HG03442 (cell line): ENCODE results near the gene DHFR.
"Not testable (repeated sequence)": the region's sequence is repeated elsewhere in the genome, so short reads cannot be mapped to it uniquely, and the experiment has no call there.

Experiments
- ATAC-seq: cut with Tn5 transposase; IDR thresholded peaks from one replicate; pipeline ENCODE4 v1.9.1; 2021; ENCODE audit warnings: mild to moderate bottlenecking, moderate library complexity; ENCODE audit not compliant: unreplicated experiment

Gene DHFR

DNA sequence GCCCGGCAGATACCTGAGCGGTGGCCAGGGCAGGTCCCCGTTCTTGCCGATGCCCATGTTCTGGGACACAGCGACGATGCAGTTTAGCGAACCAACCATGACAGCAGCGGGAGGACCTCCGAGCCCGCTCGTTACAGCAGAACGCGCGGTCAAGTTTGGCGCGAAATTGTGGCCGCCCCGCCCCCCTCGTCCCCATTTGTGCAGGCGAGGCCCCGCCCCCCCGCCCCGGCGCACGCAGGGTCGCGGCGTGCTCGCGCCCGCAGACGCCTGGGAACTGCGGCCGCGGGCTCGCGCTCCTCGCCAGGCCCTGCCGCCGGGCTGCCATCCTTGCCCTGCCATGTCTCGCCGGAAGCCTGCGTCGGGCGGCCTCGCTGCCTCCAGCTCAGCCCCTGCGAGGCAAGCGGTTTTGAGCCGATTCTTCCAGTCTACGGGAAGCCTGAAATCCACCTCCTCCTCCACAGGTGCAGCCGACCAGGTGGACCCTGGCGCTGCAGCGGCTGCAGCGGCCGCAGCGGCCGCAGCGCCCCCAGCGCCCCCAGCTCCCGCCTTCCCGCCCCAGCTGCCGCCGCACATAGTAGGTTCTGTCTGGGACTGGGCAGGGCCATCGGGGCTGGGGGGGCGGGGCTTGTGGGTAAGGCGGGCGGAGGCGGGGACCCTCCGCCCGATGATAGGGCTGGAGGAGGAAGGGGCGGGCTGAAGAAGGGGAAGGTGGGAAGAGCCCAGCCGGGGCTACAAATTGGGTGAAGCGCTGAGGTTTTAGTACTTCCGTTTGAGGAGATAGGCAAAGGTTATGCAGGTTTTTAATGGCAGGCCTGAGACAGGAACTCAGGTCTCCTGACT is at the start of gene DHFR, which contains the start of gene MSH3:
TSS of gene DHFR (minus strand) at position 593 of the 840 bp plus-strand sequence. CDS start at position 99, 494 bp downstream.
TSS of gene MSH3 (plus strand) at position 262 of the 840 bp plus-strand sequence. CDS start at position 338, 76 bp downstream.
- peak; percentile 25 for ATAC-seq

DNA sequence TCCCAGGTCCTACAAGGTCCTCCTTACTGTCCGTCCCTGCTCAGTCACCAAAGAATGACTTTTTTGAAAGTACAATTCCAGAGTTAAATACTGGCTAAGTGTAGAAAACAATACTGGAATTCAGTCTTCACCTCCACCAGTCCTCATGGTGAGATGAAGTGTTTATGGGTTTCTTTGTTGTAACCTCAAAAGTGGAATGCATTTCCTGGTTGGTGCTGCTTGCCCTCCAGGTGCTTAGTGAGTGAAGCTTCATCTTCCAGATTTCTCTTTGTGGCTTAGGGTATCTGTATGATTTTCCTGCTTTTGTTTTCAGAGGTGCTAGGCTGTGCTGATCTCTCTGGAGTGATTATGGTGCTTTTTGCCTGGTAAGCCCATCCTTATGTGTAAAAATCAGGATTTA is 49.4 kb upstream of the DHFR start:
- no peak for ATAC-seq

DNA sequence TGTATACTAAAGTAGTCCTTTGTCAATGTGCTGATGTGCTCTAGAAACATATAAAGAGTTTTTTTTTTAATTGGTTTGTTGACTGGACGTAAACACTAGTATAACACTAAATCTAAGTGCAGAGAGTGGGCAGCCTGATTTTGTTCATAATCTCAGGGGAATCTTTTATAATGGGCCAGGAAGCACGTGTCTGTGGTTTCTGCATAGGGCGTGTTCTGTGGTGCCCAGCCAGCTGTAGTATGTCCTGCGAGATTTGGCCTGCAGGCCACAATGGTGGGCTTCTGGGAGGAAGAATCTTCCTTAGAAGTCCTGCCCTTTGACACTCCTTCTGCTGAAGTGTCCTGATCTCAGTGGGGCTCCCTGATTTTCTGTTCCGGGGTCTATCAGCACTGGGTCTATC is 49.0 kb upstream of the DHFR start:
- no peak for ATAC-seq

DNA sequence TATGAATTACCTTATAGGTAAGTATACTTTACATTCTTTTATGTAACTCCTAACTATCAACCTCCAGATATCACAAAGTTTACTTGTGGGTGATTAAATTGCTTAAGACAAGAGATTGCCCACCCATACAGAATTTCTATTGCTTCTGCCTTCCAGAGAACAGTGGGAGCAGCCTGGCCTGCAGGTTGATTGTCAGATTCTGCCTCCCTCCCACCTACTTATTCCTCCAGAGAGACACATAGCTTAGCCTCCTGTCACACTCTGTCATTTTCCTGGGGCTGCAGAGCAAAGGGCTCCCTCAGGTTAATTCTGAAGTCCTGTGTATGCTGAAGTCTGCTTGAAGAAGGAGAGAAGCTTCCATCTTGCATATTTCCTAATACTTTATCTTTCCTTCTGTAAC is 48.5 kb upstream of the DHFR start:
- no peak for ATAC-seq

DNA sequence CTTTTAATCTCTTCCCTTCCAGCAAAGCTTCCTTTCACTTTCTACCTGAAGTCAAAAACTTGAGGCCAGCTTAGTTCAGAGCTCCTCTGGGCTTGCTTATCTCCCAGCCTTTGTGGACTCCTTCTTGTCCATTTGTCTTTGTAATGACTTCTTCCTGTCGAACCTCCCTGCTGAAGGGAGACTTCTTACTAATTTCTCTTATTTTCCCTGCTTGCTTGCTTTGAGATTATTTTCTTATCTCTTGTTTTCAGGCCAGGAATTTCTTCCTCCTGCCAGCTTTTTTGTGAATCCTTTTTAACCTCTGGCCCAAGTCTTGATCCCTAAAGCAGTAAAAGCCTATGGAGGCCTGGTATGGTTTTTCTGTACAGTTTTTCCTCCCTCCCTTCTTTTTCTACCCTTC is 46.8 kb upstream of the DHFR start:
- no peak for ATAC-seq

DNA sequence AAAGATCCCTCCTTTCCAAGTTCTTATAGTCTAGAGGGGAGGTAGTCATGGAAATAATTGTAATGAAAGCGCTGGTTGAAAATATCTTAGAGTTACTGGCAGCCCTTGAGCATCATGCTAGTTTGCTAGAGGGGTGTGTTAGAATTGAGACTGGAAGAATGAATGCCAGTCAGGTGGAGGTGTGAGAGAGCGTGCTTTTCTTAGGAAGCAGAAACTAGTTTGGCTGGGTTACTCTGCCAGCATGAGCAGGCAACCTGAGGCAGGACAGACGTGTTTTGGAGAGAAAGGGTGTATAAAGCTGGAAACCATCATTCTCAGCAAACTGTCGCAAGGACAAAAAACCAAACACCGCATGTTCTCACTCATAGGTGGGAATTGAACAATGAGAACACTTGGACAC is 43.6 kb upstream of the DHFR start:
- no peak for ATAC-seq

DNA sequence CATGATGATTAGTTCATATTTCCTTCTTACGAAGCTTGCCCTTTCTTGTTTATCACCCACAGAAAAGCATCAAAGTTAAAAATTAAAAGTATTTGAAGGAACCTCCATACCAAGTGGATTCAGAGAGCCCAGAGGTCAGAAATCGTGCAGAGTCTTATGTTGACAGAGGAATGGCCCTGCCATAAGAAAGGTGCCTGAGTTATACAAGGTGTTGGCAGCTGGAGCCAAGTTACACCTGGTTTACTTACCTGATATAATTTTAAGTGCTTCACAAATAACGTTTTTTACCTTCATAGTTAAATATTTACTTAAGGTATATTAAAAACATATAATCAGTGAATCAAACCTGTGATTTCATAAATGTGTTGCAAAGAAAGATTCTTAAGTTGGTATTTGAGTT is 42.3 kb upstream of the DHFR start:
- ATAC-seq: no peak

DNA sequence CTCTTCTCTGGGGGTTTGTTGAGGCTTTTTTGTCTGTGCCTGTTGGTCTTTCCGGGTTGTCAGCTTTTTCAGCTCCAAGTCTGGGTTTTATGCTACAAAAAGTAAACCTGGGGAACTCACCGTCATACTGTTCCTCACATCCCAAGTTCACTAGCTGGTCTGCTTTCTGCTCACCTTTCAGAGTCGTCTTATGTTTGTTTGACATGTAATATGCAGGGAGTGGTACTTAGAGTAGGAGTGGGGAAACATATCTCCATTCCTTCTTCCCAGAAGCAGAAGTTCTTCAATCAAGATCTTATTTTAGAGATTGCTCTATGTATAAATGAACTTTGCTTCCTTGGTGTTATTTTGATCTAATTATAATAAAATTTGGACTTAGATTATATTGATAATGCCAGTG is 41.7 kb upstream of the DHFR start:
- no peak for ATAC-seq

DNA sequence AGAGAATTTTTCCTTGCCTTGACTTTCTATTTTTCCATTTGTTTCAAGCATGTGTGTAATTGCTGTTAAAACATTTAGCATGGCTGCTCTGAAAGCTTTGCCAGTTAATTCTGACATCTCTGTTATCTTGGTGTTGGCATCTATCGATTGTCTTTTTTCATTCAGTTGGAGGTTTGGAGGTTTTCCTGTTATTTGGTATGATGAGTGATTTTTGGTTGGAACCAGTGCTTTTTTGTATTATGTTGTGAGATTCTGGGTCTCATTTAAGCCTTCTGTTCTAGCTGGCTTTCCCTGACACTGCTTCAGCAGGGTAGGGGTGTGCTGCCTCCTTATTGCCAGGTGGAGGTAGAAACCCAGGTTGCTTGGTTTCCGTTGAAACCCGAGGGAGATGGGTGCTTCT is 40.9 kb upstream of the DHFR start:
- ATAC-seq: no peak

DNA sequence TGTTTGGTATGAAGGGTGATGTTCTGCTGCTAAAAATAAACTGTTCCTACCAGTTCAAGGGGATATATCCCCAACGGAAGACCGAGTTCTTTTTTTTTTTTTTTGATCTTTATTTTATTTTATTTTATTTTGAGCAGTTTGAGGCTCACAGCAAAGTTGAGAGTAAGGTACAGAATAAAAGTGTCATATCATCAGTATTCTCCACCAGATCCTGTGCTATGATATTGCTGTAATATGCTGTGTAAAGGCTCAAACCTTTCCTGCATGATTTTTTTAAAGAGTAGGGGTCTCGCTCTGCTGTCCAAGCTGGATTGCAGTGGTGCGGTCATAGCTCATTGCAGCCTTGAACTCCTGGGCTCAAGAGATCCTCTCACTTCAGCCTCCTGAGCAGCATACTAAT is 34.8 kb upstream of the DHFR start:
- ATAC-seq: no peak

DNA sequence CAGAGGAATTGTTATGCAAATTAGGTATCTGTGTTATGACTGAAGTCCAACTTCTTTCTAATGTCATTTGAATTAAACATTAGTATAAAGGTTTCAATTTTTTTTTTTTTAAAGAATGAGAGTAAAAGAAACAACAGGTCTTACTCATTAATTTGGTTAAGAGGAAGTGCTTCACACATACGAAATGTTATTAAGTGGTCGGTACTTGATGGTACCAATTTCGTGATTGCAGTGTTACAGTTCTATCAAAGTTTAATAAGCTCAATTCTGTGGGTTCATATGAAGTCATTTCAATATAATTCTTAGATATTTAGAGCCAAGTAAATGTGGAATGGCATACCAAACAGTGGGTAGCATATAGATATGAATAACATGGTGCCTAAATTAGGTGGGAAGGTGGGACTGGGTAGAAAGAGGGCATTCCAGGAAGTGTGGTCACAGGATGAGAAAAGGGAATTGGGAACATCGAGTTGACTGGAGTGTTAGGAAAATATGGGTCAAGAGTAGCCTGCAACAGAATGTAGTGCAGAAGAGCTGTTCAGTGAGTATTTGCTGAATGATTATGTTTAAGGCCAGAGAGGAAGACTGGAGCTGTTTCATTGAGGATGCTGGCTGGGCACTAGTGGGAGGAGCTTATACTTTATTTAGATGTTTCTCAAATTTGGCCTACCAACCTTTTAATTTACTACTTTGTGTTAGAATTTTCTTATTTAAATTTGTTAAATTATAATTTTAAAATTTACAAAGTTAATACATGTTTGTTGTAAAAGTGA is 34.1 kb upstream of the DHFR start:
- no peak for ATAC-seq

DNA sequence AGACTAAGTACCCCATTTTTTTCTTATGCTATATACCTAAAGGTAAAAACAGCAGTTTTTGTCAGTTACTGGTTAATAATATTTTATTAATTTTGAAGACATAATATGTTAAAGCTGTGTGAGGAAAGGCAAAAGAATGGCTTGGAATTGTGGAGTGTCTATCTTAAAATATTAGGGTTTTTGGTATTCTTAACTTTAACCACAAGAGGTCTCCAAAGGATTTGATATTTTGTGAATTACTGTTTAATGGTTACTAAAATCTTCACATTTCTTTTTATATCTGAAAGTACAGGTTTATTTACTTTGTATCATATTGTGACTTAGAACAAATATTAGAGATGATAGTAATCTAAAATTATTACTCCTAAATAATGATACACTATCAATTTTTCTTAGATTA is 32.0 kb upstream of the DHFR start:
- ATAC-seq: no peak

DNA sequence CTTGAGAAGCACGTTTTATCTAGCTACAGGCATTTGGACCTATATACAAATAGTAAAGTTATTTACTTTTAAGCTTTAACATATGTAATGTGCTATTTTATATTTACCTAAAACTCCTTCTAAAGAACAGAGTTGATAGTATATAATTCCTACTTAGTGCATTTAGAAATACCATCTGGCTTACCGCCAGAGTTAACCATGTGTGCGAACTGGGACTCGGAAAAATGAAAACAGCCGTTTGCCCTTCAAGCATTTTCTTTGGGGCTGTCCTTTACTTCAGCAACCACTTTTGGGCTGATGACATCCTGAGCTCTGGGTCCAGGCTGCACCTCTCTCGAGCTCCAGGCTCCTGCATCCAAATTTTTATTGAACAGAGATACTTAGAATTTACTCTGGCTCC is 21.9 kb upstream of the DHFR start:
- ATAC-seq: no peak

DNA sequence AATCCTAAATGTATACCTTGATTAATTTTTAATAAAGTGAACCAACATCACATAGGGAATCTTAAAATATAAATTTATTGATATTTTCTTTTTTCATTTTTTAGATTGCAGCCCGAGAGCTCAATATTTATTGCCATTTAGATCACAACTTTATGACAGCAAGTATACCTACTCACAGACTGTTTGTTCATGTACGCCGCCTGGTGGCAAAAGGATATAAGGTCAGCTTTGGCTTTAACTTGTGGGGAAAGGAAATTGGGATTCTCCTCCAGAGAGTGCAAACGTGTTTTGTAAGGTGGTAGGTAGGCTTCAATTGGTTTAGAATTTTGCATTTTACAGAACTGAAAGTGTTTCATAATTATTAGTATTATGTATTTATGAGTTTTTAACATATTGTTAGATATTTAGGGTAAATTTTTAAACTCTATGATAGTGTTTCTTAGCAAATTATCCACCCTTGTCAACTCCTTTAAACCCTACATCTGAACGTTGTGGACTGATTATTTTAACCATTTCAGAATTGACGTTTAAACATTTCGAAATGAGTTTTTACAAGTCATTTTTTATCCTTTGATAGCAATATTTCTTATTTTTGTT is 17.5 kb upstream of the DHFR start:
- ATAC-seq: no peak

DNA sequence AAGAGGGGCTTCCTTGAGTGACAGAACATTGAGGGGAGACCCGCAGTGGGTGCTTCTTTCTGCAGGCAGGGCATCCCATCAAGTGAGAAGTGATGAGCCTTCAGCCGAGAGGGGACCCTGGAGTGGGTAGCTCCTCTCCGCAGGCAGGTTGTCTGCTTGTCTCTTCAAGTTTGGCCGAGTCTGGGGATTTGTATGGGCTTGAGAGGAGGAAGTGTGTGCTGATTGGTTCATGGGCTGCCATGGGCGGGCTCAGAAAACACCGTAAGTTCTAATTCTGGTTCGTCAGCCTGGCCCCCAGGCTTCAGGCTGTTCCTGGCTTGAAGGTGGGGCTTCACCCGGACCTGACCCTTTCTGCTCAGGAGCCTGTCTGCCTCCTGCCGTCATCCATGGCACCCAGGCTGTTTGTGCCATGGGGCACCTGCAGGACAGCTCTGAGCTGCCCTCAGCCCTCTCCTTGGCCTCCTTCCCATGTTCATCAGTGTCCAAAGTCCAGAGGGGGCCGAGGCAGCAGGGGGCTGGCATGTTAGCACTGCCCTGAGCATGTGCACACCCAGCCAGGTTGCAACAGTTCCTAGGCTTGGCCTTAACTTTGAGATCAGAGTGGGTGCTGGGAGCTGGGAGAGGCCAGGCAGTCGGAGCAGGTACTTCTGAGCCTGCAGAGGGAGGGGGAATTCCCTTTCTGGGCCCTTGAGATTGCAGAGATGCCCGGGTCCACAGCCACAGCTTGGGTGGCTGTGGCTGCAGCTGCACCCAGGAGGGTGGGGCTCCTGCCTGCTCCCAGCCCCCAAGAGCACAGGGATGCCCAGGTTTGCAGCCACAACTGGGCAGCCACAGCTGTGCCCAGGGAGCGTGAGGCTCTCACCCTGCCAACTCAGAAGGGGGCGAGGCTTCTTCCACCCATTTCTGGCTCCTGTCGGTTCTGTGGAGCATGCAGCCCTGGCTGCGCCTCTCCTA is 13.5 kb upstream of the DHFR start:
- no peak for ATAC-seq

DNA sequence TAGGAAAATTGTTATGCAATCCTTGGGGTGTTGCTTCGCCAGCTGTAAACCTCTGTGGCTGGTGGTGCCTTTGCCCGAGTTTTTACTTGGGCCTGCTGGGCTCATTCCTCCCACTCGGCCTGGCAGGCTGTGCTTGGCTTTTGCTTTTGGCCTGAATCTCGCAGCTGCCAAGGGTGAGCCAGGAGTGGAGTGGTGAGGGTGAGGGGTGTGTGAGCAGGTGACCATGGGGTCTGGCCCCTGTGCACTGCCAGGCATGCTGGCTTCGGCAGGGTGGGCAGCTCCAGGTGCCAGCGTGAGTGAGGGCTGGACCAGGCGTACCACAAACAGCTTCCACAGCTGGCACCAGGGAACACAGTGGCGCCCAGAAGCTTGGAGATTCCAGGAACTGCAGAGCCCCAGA is 12.6 kb upstream of the DHFR start:
- no peak for ATAC-seq

DNA sequence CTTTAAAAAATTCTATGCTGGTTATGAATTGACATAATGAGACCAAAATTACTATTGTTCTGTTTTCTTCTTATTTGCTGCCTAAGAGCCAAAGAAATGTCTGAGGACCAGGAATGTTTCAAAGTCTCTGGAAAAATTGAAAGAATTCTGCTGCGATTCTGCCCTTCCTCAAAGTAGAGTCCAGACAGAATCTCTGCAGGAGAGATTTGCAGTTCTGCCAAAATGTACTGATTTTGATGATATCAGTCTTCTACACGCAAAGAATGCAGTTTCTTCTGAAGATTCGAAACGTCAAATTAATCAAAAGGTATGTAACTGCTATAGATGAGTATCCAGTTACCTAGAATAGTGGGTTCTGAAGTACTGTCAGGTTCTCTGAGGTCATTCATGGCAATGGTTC is 10.3 kb upstream of the DHFR start:
- ATAC-seq: no peak

DNA sequence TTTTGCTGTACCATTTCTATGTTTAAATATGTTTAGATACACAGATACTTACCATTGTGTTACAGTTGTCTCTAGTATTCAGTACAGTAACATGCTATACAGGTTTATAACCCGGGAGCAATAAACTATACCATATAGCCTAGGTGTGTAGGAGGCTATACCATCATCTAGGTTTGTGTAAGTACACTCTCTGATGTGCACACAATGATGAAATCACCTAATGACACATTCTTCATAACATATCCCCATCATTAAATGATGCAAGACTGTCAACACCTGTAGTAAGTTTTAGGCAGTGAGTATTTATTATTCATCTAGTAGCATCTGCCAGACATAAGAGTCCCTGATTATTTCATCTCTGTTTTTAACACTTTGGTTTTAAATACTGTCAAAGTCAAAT is 7.3 kb upstream of the DHFR start:
- no peak for ATAC-seq

DNA sequence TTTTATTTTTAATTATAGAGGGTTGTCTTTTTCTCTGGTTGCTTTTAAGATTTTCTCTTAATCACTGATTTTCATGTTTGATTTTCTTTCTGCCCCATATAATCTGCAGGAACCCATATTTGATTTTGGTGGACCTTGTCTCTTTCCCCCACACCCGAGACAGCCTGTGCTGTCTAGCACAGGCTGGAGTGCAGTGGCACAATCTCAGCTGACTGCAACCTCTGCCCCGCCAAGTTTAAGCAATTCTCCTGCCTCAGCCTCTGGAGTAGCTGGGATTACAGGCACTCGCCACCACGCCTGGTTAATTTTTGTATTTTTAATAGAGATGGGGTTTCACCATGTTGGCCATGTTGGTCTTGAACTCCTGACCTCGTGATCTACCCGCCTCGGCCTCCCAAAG is 5.9 kb upstream of the DHFR start:
- not testable (repeated sequence) for ATAC-seq

DNA sequence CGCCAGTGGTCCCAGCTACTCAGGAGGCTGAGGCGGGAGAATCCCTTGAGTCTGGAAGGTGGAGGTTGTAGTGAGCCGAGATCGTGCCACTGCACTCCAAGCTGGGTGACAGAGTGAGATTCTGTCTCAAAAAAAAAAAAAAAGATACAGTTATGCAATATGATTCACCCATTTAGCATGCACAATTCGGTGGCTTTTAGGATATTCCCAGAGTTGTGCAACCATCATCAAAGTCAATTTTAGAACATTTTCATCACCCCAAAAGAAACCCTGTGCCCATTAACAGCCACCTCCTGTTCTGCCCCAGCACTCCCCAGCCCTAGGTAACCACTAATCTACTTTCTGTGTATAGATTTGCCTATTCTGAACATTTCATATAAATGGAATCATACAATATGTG is 4.3 kb upstream of the DHFR start:
- no peak for ATAC-seq

DNA sequence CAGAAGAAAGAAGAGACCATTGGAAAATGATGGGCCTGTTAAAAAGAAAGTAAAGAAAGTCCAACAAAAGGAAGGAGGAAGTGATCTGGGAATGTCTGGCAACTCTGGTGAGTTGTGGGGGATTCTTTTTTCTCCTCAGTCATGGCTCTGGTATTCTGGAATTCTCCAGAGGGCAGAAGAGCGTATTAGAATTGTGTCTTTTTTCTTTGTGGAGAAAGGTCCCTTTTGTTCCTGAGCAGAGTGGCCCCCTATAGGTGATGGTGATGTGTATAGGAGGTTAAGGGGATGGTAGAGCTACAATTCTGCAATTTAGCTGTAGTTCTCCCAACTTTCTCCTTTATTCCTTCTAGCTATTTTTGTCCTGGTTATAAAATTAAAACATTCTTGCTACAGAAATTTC is 1.6 kb upstream of the DHFR start:
- no peak for ATAC-seq
